H1 (cell line): ENCODE results near the gene AFF1. TPM values are rescaled to one million over a fixed set of nuclear protein-coding genes. Genes with fewer than 3 reads are reported as not detected.

Source experiments
- CTCF ChIA-PET: fragments of 300-600 bp; sonication (Branson Sonifier 250); formaldehyde crosslinking; loops from one replicate; lab custom pipeline; 2021; ENCODE audit not compliant: partially characterized antibody; lab: Charles Lee
- POLR2A ChIA-PET: fragments of 300-600 bp; sonication (Branson Sonifier 250); formaldehyde crosslinking; loops from one replicate; lab custom pipeline; 2021; ENCODE audit warnings: inconsistent platforms; ENCODE audit not compliant: partially characterized antibody; lab: Charles Lee
- DNase-seq, 2 experiments: peaks; one replicate each; pipeline versions ENCODE4 v3.0.0 to v3.0.0-alpha.2; 2010 to 2022; ENCODE audit warnings: low spot score in 2 of 2, low read depth in 1 of 2, mixed read lengths in 1 of 2
- FAIRE-seq: peaks from 2 replicates; lab custom pipeline; 2011; peaks lifted over from hg19 to GRCh38; lab: Jason Lieb, UNC
- H2AFZ ChIP-seq: 2 replicates; pipeline ENCODE4 v1.8.1; 2012; ENCODE audit warnings: low read length, inconsistent platforms
- H2AK5ac ChIP-seq: 2 replicates; pipeline ENCODE4 v1.6.1; 2013; ENCODE audit warnings: low read depth, low read length
- H2BK120ac ChIP-seq: replicated peaks from 2 replicates; pipeline ENCODE3; 2013; ENCODE audit warnings: low read depth, low read length, inconsistent platforms
- H2BK12ac ChIP-seq: 2 replicates; pipeline ENCODE4 v1.6.1; 2013; ENCODE audit warnings: low read depth, low read length
- H2BK15ac ChIP-seq: 2 replicates; pipeline ENCODE4 v1.6.1; 2013; ENCODE audit warnings: low read length
- H2BK20ac ChIP-seq: 2 replicates; pipeline ENCODE4 v1.6.1; 2013; ENCODE audit warnings: low read length
- H2BK5ac ChIP-seq: 2 replicates; pipeline ENCODE4 v1.6.1; 2013; ENCODE audit warnings: low read depth, low read length
- H3K14ac ChIP-seq: 2 replicates; pipeline ENCODE4 v1.6.1; 2013; ENCODE audit warnings: inconsistent platforms; ENCODE audit not compliant: insufficient read length
- H3K18ac ChIP-seq: 2 replicates; pipeline ENCODE4 v1.6.1; 2013; ENCODE audit warnings: low read length; ENCODE audit errors: extremely low read depth
- H3K23ac ChIP-seq: 2 replicates; pipeline ENCODE4 v1.6.1; 2013; ENCODE audit warnings: inconsistent platforms; ENCODE audit not compliant: insufficient read length
- H3K23me2 ChIP-seq: 2 replicates; pipeline ENCODE4 v1.6.1; 2013; ENCODE audit warnings: low read depth, low read length
- H3K27ac ChIP-seq: 2 replicates; pipeline ENCODE4 v1.6.1; 2011; ENCODE audit warnings: low read depth, low read length, inconsistent platforms
- H3K27me3 ChIP-seq, 4 experiments: replicated peaks in 1 of 4; 1 replicate in 1 of 4; 2 replicates in 3 of 4; pipeline versions ENCODE4 v1.6.1 to v1.8.1; 2011 to 2013; ENCODE audit warnings: low read length in 3 of 4, mild to moderate bottlenecking in 3 of 4, inconsistent platforms in 2 of 4, mixed read lengths in 2 of 4, moderate library complexity in 1 of 4; ENCODE audit not compliant: control insufficient read depth in 3 of 4, insufficient read depth in 3 of 4; ENCODE audit errors: extremely low read depth in 1 of 4
- H3K36me3 ChIP-seq, 4 experiments: 2 replicates each; pipeline versions ENCODE4 v1.6.1 to v1.8.1; 2011 to 2013; ENCODE audit warnings: mild to moderate bottlenecking in 4 of 4, low read length in 3 of 4, moderate library complexity in 2 of 4, control low read depth in 1 of 4, inconsistent platforms in 1 of 4; ENCODE audit not compliant: insufficient read depth in 4 of 4, control insufficient read depth in 2 of 4
- H3K4ac ChIP-seq: replicated peaks from 2 replicates; pipeline ENCODE3; 2013; ENCODE audit warnings: low read length, low read depth, mixed read lengths, inconsistent platforms; ENCODE audit not compliant: insufficient read length
- H3K4me1 ChIP-seq, 4 experiments: replicated peaks in 1 of 4; 1 replicate in 1 of 4; 2 replicates in 3 of 4; pipeline versions ENCODE4 v1.6.1 to v1.8.1; 2011 to 2013; ENCODE audit warnings: low read length in 3 of 4, inconsistent platforms in 2 of 4, mixed read lengths in 1 of 4; ENCODE audit not compliant: insufficient read depth in 4 of 4, control insufficient read depth in 3 of 4
- H3K4me2 ChIP-seq, 2 experiments: 2 replicates each; pipeline versions ENCODE4 v1.6.1 to v1.8.1; 2011 to 2013; ENCODE audit warnings: low read depth in 2 of 2, low read length in 2 of 2, control low read depth in 1 of 2, inconsistent platforms in 1 of 2, mild to moderate bottlenecking in 1 of 2; ENCODE audit not compliant: insufficient read depth in 1 of 2
- H3K4me3 ChIP-seq, 4 experiments: fragments of 200-600, 300-600 bp in 1 of 4; sonication (generic), shearing (Covaris generic), sonication (Bioruptor Twin) in 1 of 4; 2 replicates each; pipeline versions ENCODE4 v1.5.1 to v1.8.1; 2011 to 2016; ENCODE audit warnings: low read length in 4 of 4, low read depth in 3 of 4, control low read depth in 2 of 4, inconsistent platforms in 2 of 4, mild to moderate bottlenecking in 2 of 4, mixed read lengths in 1 of 4, moderate library complexity in 1 of 4; ENCODE audit not compliant: insufficient read depth in 2 of 4; ENCODE audit errors: extremely low read depth in 1 of 4
- H3K56ac ChIP-seq: replicated peaks from 2 replicates; pipeline ENCODE3; 2013; ENCODE audit warnings: low read depth, mild to moderate bottlenecking, mixed read lengths, low read length, inconsistent platforms; ENCODE audit not compliant: insufficient read length
- H3K79me1 ChIP-seq: 2 replicates; pipeline ENCODE4 v1.6.1; 2013; ENCODE audit warnings: low read depth, low read length, control low read depth
- H3K79me2 ChIP-seq, 2 experiments: 2 replicates each; pipeline versions ENCODE4 v1.6.1 to v1.8.1; 2012 to 2013; ENCODE audit warnings: low read length in 2 of 2, mild to moderate bottlenecking in 2 of 2, inconsistent platforms in 1 of 2; ENCODE audit not compliant: insufficient read depth in 2 of 2, control insufficient read depth in 1 of 2
- H3K9ac ChIP-seq, 4 experiments: replicated peaks in 1 of 4; 1 replicate in 1 of 4; 2 replicates in 3 of 4; pipeline versions ENCODE4 v1.6.1 to v1.8.1; 2011 to 2013; ENCODE audit warnings: low read depth in 3 of 4, low read length in 3 of 4, control low read depth in 2 of 4, mild to moderate bottlenecking in 2 of 4, moderate library complexity in 2 of 4, inconsistent platforms in 1 of 4; ENCODE audit errors: extremely low read depth in 1 of 4
- H3K9me3 ChIP-seq, 2 experiments: 2 replicates each; pipeline versions ENCODE4 v1.6.1 to v1.8.1; 2012 to 2013; ENCODE audit warnings: mild to moderate bottlenecking in 2 of 2, moderate library complexity in 2 of 2, control low read depth in 1 of 2, inconsistent platforms in 1 of 2, low read depth in 1 of 2, low read length in 1 of 2, mixed read lengths in 1 of 2; ENCODE audit not compliant: insufficient read depth in 2 of 2
- H4K20me1 ChIP-seq, 2 experiments: replicated peaks in 1 of 2; 2 replicates each; pipeline versions ENCODE3 to v1.8.1; 2011 to 2013; ENCODE audit warnings: inconsistent platforms in 2 of 2, low read length in 2 of 2, mild to moderate bottlenecking in 1 of 2; ENCODE audit not compliant: insufficient read depth in 2 of 2, control insufficient read depth in 1 of 2
- H4K5ac ChIP-seq: 2 replicates; pipeline ENCODE4 v1.6.1; 2013; ENCODE audit warnings: low read length, low read depth, mixed read lengths, inconsistent platforms; ENCODE audit not compliant: insufficient read length
- H4K8ac ChIP-seq: 2 replicates; pipeline ENCODE4 v1.8.0; 2013; ENCODE audit warnings: mild to moderate bottlenecking, moderate library complexity, low read length, inconsistent platforms; ENCODE audit not compliant: insufficient read depth; ENCODE audit errors: extremely low read depth
- H4K91ac ChIP-seq: replicated peaks from 2 replicates; pipeline ENCODE3; 2013; ENCODE audit warnings: low read length, mixed read lengths, inconsistent platforms; ENCODE audit not compliant: insufficient read length
- ASH2L ChIP-seq: fragments of 200-600, 300-600 bp; sonication (generic); IDR thresholded peaks from one replicate; pipeline ENCODE4 v1.7.1; 2017; ENCODE audit warnings: low read length
- GABPA ChIP-seq: IDR thresholded peaks from 2 replicates; pipeline ENCODE4 v1.6.1; 2011; ENCODE audit warnings: mild to moderate bottlenecking, low read length, moderate library complexity, borderline replicate concordance; ENCODE audit not compliant: insufficient read depth
- PHF8 ChIP-seq: fragments of 200-600 bp; sonication (generic); conservative IDR thresholded peaks from 2 replicates; pipeline ENCODE4 v1.7.1; 2012; ENCODE audit warnings: low read depth, mild to moderate bottlenecking, inconsistent platforms, low read length, moderate library complexity
- RBBP5 ChIP-seq: IDR thresholded peaks from 2 replicates; pipeline ENCODE4 v1.7.1; 2012; ENCODE audit warnings: low read depth, mild to moderate bottlenecking, inconsistent platforms, low read length, moderate library complexity, borderline replicate concordance
- TAF1 ChIP-seq: IDR thresholded peaks from 2 replicates; pipeline ENCODE4 v1.6.1; 2011; ENCODE audit warnings: mild to moderate bottlenecking, low read depth, low read length
- ZNF274 ChIP-seq: IDR thresholded peaks from 2 replicates; pipeline ENCODE4 v1.7.0; 2012; ENCODE audit warnings: low read length, borderline replicate concordance; ENCODE audit errors: extremely low read depth
- WGBS, 2 experiments: shearing (Covaris generic) in 1 of 2; methylation state at CpG; one replicate each; pipeline versions ENCODE4 v1.1.6 to v1.1.7; 2013 to 2015; ENCODE audit warnings: low lambda C conversion rate in 2 of 2, mixed read lengths in 2 of 2, inconsistent platforms in 1 of 2, low coverage in 1 of 2, missing lambda C conversion rate in 1 of 2; ENCODE audit not compliant: insufficient replicate concordance in 2 of 2, insufficient coverage in 1 of 2, insufficient read length in 1 of 2; ENCODE audit errors: extremely low coverage in 1 of 2, missing lambda C conversion rate in 1 of 2; 5-methylcytosine and 5-hydroxymethylcytosine counted together
- polyA plus RNA-seq, 7 experiments: library from polyadenylated mRNA; depleted of rRNA in 3 of 7; stranded (reverse) in 5 of 7; unstranded in 2 of 7; fragments of >200 nt in 5 of 7; fragments of 200-250 nt in 2 of 7; gene quantifications; 1 replicate in 5 of 7; 2 replicates in 1 of 7; 4 replicates in 1 of 7; pipeline versions ENCODE4 v1.2.1 to v1.2.3, GENCODE V29; 2011 to 2013; ENCODE audit warnings: missing spikeins in 2 of 7, mixed read lengths in 2 of 7
- total RNA-seq: library from RNA; stranded (reverse); fragmentation: NEBNext Ultra II Directional; extraction: Animal tissue kit (Norgen Biotek cat#: 25700); gene quantifications from 2 replicates; pipeline ENCODE4 v1.2.1, GENCODE V29; 2021
- TF ChIP-seq, protein P1 (sequence below): IDR thresholded peaks from 2 replicates; pipeline ENCODE4 v1.6.1; 2012; ENCODE audit warnings: inconsistent platforms

AFF1 gene
- total and polyA plus RNA-seq, 2 of the 8 experiments (the other 6 are each of a cell fraction or from before 2014, with no cell fraction given): 14.8 to 85.5 TPM

DNA sequence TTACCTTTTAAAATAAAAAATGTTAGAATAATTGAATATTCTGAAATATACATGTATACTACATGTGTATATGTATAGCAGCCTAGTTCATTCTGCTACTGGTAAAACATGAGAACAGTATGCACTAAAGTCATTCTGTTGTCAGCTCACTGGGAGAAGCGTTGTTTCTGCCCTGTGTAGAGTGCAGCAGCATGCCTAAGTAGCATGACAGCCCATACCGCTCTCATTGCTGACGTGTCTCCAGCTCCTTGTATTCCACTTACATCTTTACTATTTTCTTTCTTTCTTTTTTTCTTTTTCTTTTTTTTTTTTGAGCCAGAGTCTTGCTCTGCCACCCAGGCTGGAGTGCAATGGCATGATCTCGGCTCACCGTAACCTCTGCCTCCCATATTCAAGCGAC lies 194.9 kb downstream of the AFF1 start:
- Histone ChIP-seq H2BK12ac (no peak overlapping the region), H3K27ac (no peak overlapping the region), H2AFZ (no peak overlapping the region), H2AK5ac (no peak overlapping the region), H3K23ac (no peak overlapping the region), H3K14ac (no peak overlapping the region), H3K4me1 (no peaks in the 10 kb centered on the region), H3K18ac (no peak overlapping the region), H3K4me3 (no peak overlapping the region), H3K36me3 (peaks cover 19 to 88% (median 63%) of the 10 kb centered on the region in 4 experiments), H3K23me2 (no peaks in the 10 kb centered on the region), H3K79me1 (no peaks in the 10 kb centered on the region), H4K8ac (no peak overlapping the region), H4K20me1 (peaks cover 0 to 1% of the 10 kb centered on the region in 2 experiments), H3K9me3 (no peaks in the 10 kb centered on the region), H2BK20ac (no peak overlapping the region), H3K27me3 (no peaks in the 10 kb centered on the region), H2BK120ac (no peak overlapping the region), H2BK5ac (no peak overlapping the region), H3K9ac (no peak overlapping the region), H3K56ac (no peak overlapping the region), H4K91ac (no peak overlapping the region), H4K5ac (no peak overlapping the region), H2BK15ac (no peak overlapping the region), H3K4me2 (no peak overlapping the region), H3K79me2 (no peaks in the 10 kb centered on the region), H3K4ac (no peak overlapping the region)
- ChIA-PET POLR2A (no interaction called here), CTCF (no interaction called here)
- FAIRE-seq (no peak), DNase-seq (no peak)
- no peak for TF ChIP-seq PHF8
- no peak for TF ChIP-seq ZNF274
- no peak for TF ChIP-seq GABPA
- no peak for TF ChIP-seq RBBP5
- TF ChIP-seq TAF1: no peak
- no peak for TF ChIP-seq ASH2L
- TF ChIP-seq, protein P1, sequence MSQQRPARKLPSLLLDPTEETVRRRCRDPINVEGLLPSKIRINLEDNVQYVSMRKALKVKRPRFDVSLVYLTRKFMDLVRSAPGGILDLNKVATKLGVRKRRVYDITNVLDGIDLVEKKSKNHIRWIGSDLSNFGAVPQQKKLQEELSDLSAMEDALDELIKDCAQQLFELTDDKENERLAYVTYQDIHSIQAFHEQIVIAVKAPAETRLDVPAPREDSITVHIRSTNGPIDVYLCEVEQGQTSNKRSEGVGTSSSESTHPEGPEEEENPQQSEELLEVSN: no peak
- WGBS, 2 experiments: 94% methylated on average over 4 of the region's 6 CpGs; no CpG with 5 or more reads in 1 of the 2 experiments
